ENCODE results near the gene PLPPR4. TPM values are rescaled to one million over a fixed set of nuclear protein-coding genes. Genes with fewer than 3 reads are reported as not detected.

PLPPR4 gene
- total and polyA plus RNA-seq, 10 of the 15 experiments (the other 5 are each of a cell fraction or from before 2014, with no cell fraction given): not detected

DNA sequence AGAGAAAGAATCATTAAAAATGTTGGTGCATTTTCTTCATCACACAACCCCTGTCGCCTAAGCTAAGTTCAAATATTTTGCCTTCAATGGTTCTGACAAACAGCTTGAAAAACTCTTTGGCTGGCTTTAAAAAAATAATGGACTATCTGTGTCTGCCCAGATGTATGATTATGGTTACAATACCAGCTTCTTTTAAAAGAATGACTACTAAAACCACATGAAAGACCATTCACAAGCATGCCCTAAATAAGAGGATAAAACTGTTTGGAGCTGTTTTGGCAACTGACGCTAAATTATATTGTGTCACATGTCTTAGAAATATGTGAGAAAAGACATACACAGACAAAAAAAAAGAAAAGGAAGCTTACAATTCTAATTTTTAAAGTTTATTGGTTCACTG, 23.7 kb upstream of the PLPPR4 start:
- no peak for DNase-seq (ENCODE audit: low read depth, low spot score)
- no peak overlapping the region for H2AFZ ChIP-seq (ENCODE audit: control insufficient read depth, low read depth, low read length)
- ATAC-seq: no peak
- no peaks in the 10 kb centered on the region for H4K20me1 ChIP-seq (ENCODE audit: control insufficient read depth, insufficient read depth)
- H3K27ac ChIP-seq (ENCODE audit: control insufficient read depth, insufficient read depth): no peak overlapping the region
- intact Hi-C loops (cut with micrococcal nuclease; ENCODE audit: unreplicated experiment) (no loop called here), in situ Hi-C loops (cut with MboI) (no loop called here)
- no peak overlapping the region for H3K4me2 ChIP-seq (ENCODE audit: control insufficient read depth, insufficient read depth)
- ChIA-PET SMC1A (ENCODE audit: uncharacterized antibody, unreplicated experiment) (no interaction called here), RAD21 (ENCODE audit: unreplicated experiment) (no interaction called here), CTCF (no interaction called here), POLR2A (no interaction called here)
- no peaks in the 10 kb centered on the region for H3K36me3 ChIP-seq (ENCODE audit: control insufficient read depth in 2 of 2, insufficient read depth in 2 of 2, low read length in 1 of 2)
- H3K4me3 ChIP-seq: no peak overlapping the region
- WGBS (ENCODE audit: insufficient coverage, insufficient replicate concordance, low lambda C conversion rate, missing lambda C conversion rate): 78% methylated on average over 2 of the region's 2 CpGs
- no peaks in the 10 kb centered on the region for H3K79me2 ChIP-seq (ENCODE audit: control insufficient read depth, insufficient read depth, low read length)
- TF ChIP-seq TCF12 (IDR thresholded peaks at IDR 0.05; ENCODE audit: low read depth, low read length) (no peak), POLR2AphosphoS2 (IDR thresholded peaks at IDR 0.05; ENCODE audit: low read depth, low read length) (no peak), NR2C1 (IDR thresholded peaks at IDR 0.05) (no peak), WRNIP1 (IDR thresholded peaks at IDR 0.05; ENCODE audit: borderline replicate concordance, low read depth, low read length) (no peak), FOXK2 (IDR thresholded peaks at IDR 0.05) (no peak), CHD4 (IDR thresholded peaks at IDR 0.05) (no peak), GATAD2B (conservative IDR thresholded peaks at IDR 0.05; ENCODE audit: low read depth) (no peak), NFXL1 (IDR thresholded peaks at IDR 0.05; ENCODE audit: borderline replicate concordance) (no peak), SP1 (IDR thresholded peaks at IDR 0.05; ENCODE audit: low read depth, low read length) (no peak)
- no peak for FAIRE-seq
- no peak overlapping the region for H3K9ac ChIP-seq (ENCODE audit: control insufficient read depth, insufficient read depth, low read length)
- no peaks in the 10 kb centered on the region for H3K9me3 ChIP-seq (replicated peaks; ENCODE audit: control insufficient read depth, insufficient read depth, low read length)
- H3K27me3 ChIP-seq (replicated peaks in 1 of 2; ENCODE audit: control insufficient read depth in 2 of 2, insufficient read depth in 2 of 2, low read length in 1 of 2): no peaks in the 10 kb centered on the region
- H3K4me1 ChIP-seq (ENCODE audit: control insufficient read depth, insufficient read depth, low read length): no peaks in the 10 kb centered on the region
- BruUV-seq (replicated peaks): no TSS peak

DNA sequence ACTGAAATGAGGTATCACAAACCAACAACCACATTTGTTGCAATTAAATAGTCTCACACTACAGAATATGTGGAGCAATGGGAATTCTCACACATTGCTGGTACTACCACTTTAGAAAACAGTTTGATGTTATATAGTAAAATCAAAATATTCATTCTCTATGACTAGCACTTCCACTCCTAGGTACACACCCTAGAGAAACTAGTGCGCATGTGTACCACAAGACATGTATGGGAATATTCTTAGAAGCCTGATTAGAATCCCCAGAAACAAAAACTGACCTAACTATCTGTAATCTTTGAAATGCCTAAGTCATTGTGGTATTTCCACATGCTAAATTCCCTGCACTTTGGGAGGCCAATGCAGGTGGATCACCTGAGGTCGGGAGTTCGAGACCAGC, 18.1 kb upstream of the PLPPR4 start:
- FAIRE-seq (no peak), ATAC-seq (no peak), DNase-seq (ENCODE audit: low read depth, low spot score) (no peak)
- H3K9me3 ChIP-seq (replicated peaks; ENCODE audit: control insufficient read depth, insufficient read depth, low read length): no peaks in the 10 kb centered on the region
- no peak overlapping the region for H3K4me3 ChIP-seq
- H3K4me2 ChIP-seq (ENCODE audit: control insufficient read depth, insufficient read depth): no peak overlapping the region
- WGBS (ENCODE audit: insufficient coverage, insufficient replicate concordance, low lambda C conversion rate, missing lambda C conversion rate): 0% methylated on average over 3 of the region's 3 CpGs
- H3K36me3 ChIP-seq (ENCODE audit: control insufficient read depth in 2 of 2, insufficient read depth in 2 of 2, low read length in 1 of 2): no peaks in the 10 kb centered on the region
- POLR2A ChIA-PET: no interaction called here
- H3K27me3 ChIP-seq (replicated peaks in 1 of 2; ENCODE audit: control insufficient read depth in 2 of 2, insufficient read depth in 2 of 2, low read length in 1 of 2): no peaks in the 10 kb centered on the region
- no peaks in the 10 kb centered on the region for H3K79me2 ChIP-seq (ENCODE audit: control insufficient read depth, insufficient read depth, low read length)
- in situ Hi-C loops (cut with MboI) (no loop called here), intact Hi-C loops (cut with micrococcal nuclease; ENCODE audit: unreplicated experiment) (no loop called here)
- no peak overlapping the region for H3K9ac ChIP-seq (ENCODE audit: control insufficient read depth, insufficient read depth, low read length)
- no peaks in the 10 kb centered on the region for H3K4me1 ChIP-seq (ENCODE audit: control insufficient read depth, insufficient read depth, low read length)
- no peak overlapping the region for H2AFZ ChIP-seq (ENCODE audit: control insufficient read depth, low read depth, low read length)
- no peak overlapping the region for H3K27ac ChIP-seq (ENCODE audit: control insufficient read depth, insufficient read depth)
- BruUV-seq (replicated peaks): no TSS peak
- CTCF ChIA-PET: no interaction called here
- SMC1A ChIA-PET (ENCODE audit: uncharacterized antibody, unreplicated experiment): no interaction called here
- RAD21 ChIA-PET (ENCODE audit: unreplicated experiment): no interaction called here
- no peaks in the 10 kb centered on the region for H4K20me1 ChIP-seq (ENCODE audit: control insufficient read depth, insufficient read depth)
- TF ChIP-seq RB1 (IDR thresholded peaks at IDR 0.05; ENCODE audit: borderline replicate concordance) (no peak), TBL1XR1 (IDR thresholded peaks at IDR 0.05; ENCODE audit: low read depth, low read length) (no peak), E2F4 (IDR thresholded peaks at IDR 0.05; ENCODE audit: low read depth, low read length) (no peak)
- TF ChIP-seq, protein P1, sequence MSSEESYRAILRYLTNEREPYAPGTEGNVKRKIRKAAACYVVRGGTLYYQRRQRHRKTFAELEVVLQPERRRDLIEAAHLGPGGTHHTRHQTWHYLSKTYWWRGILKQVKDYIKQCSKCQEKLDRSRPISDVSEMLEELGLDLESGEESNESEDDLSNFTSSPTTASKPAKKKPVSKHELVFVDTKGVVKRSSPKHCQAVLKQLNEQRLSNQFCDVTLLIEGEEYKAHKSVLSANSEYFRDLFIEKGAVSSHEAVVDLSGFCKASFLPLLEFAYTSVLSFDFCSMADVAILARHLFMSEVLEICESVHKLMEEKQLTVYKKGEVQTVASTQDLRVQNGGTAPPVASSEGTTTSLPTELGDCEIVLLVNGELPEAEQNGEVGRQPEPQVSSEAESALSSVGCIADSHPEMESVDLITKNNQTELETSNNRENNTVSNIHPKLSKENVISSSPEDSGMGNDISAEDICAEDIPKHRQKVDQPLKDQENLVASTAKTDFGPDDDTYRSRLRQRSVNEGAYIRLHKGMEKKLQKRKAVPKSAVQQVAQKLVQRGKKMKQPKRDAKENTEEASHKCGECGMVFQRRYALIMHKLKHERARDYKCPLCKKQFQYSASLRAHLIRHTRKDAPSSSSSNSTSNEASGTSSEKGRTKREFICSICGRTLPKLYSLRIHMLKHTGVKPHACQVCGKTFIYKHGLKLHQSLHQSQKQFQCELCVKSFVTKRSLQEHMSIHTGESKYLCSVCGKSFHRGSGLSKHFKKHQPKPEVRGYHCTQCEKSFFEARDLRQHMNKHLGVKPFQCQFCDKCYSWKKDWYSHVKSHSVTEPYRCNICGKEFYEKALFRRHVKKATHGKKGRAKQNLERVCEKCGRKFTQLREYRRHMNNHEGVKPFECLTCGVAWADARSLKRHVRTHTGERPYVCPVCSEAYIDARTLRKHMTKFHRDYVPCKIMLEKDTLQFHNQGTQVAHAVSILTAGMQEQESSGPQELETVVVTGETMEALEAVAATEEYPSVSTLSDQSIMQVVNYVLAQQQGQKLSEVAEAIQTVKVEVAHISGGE (CRISPR knock-in tag; IDR thresholded peaks at IDR 0.05): no peak

All from GM12878 (cell line).